Measurements from ENCODE around the gene ANO8.

ANO8 gene

DNA sequence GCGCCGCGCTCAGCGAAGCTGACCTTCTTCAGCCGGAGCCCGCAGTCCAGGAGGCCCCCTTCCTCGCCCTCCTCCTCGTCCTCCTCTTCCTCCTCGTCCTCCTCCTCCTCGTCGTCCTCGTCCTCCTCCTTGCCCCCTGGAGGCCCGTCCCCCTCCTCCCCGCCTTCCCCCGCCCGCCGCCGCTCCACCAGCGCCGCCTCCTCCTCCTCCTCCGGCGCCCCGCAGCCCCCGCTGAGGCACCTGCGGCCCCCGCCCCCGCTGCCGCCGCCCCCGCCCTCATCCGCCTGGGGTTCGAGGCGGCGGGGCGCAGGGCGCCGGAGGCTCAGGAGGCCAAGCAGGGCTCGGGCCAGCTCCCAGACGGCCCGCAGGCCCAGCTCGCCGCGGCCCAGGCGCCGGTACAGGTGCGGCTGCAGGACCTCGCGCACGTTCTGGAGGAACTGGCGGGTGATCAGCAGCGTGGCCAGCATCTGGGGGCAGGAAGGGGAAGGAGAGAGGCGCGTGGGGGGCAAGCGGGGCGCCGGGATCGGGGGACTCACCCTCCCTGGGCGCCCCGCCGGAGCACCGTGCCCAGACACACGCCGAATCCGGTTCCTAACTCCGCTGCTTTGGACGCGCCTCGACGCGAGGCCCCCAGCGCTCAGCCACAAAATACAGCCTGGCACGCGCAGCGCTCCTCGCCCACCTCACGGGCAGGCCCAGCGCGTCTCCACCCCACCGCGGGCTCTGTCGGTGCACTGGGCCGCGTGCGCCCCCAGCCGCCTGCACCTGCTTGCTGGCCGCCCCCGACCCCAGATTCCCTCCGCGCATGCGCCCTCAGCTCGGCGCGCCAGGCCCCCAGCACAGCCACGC lies 5.9 kb downstream of the ANO8 start:
- no peak for DNase-seq (ENCODE audit: low read depth)

DNA sequence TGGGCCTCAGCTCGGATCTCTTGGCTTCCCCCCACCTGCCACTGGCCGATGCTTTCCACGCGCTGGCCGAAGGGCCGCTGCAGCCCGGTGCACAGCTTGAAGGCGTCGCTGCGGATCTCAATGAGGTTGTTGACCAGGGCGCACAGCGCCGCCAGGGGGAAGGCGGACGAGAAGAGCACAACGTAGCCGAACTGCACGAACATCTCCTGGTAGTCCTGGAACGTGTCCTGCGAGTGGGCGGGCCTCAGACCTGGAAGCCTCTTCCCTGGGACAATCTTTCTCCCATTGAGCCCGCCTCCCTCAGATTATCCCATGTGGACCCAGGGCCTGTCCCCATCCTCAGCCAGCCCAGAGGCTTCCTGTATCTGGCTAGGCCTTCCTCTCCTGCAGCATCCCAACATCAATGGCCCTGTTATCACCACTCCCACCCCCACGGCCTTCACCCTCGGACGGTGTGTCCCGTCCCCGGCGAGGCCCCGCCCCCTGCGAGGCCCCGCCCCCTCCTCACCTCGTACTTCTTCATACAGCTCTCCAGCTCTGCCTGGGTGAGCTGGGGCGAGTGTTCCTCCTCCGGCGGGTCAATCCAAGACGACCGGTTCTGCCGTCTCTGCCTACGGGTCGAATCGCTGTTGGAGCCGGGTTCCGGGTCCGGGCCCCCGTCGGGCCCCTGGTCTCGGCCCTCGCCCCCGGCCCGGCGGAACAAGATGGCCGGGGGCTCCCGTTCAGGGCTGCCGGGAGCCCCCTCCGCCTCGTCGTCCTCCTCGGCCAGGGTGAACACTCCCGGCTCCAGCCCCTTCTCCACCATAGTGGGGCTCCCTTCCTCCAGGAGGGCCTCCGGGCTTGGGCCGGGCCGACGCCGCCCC lies 6.8 kb downstream of the ANO8 start:
- no peak for DNase-seq (ENCODE audit: low read depth)

DNA sequence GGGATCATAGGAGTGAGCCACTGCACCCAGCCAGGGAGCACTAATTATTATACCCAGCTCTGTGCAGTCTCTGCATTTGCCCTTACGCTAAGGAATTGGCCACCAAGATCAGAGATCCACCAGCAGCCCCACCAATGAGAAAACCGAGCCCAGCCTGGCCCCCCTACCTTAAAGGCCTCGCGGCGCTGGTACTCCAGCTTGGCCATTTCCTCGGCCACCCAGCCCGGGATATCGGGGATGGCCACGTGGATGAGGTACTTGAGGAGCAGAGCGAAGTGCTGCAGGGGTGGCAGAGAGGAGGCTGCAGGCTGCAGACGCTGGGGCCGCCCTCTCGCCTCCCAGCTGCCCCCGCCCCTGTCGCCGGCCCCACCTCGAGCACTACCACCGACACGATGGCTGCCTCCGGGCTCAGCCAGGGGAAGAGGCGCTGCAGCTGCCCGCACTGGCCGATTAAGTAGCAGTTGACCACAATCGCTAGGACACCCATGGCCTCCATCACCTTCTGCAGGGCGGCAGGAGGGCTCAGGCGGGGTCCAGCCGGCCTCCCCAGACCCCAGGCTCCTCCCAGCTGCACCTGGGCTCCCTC lies 7.5 kb downstream of the ANO8 start:
- DNase-seq (ENCODE audit: low read depth), result no peak

DNA sequence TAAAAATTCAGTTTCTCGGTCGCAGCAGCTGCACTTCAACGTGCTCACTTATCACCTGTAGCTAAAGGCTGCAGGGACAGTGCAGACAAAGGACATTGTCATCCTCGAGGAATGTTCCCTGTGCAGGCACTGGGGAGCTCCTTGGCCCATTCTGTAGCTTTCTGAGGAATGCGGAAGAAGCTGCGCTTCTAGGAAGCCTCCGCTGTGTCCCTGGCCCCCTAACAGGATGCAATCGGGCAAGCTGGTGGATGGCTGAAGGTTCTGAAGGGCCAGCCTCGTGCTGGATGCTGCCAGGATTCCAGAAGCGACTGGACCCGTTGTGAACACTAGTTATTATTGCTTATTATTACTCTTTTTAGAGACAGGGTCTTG lies 8.1 kb downstream of the ANO8 start:
- DNase-seq (ENCODE audit: low read depth), result no peak

- no peak for DNase-seq (ENCODE audit: low read depth)
Measured at GRCh38 chr19:17325881-17326594, 8.6 kb downstream of the ANO8 start.

- DNase-seq (ENCODE audit: low read depth), result no peak
Measured at GRCh38 chr19:17325133-17325532, 9.5 kb downstream of the ANO8 start.

GRCh38 chr19:17324357-17325114 lies 10.1 kb downstream of the ANO8 start:
- no peak for DNase-seq (ENCODE audit: low read depth)

DNA sequence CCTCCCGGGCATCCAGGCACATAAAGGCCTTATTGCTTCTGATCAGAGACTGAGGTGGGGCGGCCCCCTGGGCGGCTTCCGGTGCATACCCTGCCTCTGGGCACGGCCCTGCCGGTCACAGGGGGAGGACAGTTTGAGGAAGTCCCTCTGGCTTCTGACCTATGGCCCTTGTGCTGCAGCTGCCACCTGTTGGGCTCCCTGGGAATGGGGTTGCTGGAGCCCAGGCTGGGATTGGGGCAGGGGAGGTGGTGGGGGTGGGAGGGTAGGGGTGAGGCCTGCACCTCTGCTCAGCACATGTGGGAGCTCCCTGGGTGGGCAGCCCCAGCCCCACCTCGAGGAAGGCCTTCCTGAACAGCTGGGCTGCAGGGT lies 10.7 kb downstream of the ANO8 start:
- DNase-seq (ENCODE audit: low read depth), result no peak

DNA sequence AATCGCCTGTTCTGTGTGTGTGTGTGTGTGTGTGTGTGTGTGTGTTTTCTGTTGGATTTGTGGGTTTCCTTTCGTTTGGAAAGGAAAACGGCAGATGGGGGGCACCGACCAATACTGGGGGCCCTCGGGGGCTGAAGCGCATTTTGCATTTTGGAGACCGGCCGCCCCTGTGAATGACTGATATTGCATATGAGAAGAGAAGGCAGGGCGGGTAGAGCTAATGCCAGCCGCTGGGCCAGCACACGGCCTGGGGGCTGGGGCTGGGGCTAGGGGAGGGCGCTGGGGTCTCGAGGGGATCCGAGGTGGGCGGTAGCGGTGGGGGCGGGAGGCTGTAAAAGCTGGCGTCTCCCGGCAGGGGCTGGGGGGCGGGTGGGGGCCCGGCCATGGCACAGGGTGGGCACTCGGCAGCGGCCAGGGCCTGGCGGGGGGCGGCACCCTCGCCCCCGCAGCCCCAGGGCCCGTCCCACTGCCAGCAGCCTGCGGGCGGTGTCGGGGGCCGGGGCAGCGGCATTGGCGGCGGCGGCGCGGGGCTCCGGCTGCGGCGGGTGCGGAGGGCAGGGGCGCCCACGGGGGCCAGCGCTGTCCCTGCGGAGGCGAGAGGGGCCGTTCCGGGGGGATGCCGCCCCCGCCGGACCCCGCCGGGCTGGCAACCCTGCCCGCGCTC lies 11.2 kb downstream of the ANO8 start:
- no peak for DNase-seq (ENCODE audit: low read depth)

DNA sequence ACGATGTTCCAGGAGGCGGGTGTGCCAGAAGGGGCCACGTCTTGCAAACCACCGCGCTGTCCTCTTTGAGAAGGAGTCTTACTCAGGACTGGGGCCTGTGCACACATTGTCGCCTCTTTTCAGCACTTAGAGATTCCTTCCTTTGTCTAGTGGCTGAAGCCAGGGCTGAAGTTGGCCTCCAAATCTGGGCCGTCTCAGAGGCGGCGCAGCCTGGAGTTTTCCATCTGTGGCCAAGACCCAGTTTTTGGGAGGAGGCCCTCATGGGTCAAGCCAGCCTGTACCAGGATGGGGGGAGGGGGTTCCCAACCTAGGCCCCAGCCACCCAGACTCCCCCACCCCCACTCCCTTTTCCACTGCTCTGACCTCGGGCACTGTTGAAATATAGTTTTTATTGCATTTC lies 11.8 kb downstream of the ANO8 start:
- no peak for DNase-seq (ENCODE audit: low read depth)

DNA sequence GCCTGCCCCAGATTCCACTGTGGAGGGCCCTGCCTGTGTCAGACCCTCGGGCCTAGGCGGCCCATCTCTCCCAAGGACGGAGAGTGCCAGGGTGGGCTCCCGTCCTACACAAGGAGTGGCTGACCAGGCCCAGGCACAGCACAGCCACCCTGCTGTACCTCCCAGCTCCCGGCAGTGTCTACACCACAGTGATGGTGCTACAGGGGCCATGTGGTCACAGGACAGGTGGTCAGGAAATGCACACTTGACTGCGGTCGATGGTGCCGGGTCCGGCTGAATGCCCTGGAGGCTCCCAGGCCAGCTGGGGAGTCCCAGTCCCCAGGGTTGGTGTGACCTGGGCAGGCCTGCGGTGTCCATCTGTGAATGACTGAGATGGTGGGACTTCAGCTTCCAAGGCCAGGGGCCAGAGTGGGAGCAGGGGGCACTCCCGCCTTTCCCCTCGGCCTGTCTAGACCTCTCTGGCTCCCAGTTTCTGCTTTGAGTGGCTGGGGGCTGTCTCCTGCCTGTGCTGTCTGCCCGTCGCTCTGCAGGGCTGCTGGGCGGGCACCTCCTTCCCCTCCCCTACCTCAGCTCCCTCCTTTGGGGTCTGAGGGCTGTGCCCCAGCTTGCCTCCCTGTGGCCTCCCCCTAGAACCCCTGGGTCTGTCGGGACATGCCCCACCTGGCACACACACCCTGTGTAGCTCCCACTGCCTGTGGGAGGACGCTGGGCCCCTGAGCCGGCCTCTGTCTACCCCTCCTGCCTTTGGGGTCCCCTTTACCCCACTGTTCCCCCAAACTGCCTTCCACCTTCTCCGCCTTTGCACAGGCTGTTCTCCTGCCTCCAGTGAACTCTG lies 12.8 kb downstream of the ANO8 start:
- DNase-seq (ENCODE audit: low read depth), result no peak

DNA sequence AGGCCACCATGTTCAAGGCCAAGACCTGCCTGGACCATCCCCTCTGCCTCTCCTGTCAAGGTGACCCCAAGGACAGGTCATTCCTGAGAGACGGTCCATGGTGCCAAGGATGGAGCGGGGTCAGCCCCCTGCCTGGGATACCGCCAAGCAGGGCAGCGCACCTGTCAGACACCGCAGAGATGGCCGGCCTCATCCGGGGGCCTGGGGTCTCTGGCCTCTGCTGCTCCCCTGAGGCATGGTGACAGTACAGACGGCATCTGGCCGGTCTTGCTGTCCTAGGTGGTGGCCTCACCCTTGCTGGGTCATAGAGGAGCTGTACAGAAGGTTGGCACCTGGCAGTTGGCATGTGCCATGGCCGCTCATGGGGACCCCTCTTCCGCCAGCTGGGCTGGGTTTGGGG lies 14.2 kb downstream of the ANO8 start:
- DNase-seq (ENCODE audit: low read depth), result no peak

GRCh38 chr19:17319473-17320238 lies 15.0 kb downstream of the ANO8 start:
- DNase-seq (ENCODE audit: low read depth), result no peak

DNA sequence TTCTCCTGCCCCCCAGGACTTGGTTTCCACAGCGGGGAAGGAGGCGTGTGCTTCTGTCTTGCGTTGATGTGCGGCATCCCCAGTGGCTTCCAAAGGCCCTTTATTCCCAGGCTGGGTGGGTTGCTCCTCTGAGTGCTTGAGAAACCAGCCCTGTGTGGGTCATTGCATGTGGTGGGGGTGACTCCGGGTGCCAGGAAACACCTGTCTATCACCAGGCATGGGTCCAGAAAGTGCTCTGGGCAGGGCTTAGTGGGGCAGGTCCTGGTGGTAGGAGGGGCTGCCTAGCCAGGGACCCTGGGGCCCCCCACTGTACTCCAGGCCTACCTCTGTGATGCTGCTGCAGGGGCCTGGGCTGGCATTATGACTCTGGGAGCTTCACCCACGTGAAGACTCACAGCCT lies 15.7 kb downstream of the ANO8 start:
- DNase-seq (ENCODE audit: low read depth), result no peak

GRCh38 chr19:17314007-17314593 lies 20.6 kb downstream of the ANO8 start:
- no peak for DNase-seq (ENCODE audit: low read depth)

GRCh38 chr19:17312189-17313113 lies 22.2 kb downstream of the ANO8 start:
- DNase-seq (ENCODE audit: low read depth), result no peak

GRCh38 chr19:17311455-17312188 lies 23.0 kb downstream of the ANO8 start:
- DNase-seq (ENCODE audit: low read depth), result no peak

Measured in stimulated activated CD8-positive, alpha-beta memory T cell treated with anti-CD3 and anti-CD28 coated beads, Interleukin-12 subunit alpha, Interleukin-12 subunit beta, amount 100 ng/mL, for 1 hour (primary cell).